GM12878 (cell line): ENCODE results near the gene MYO16. TPM values are rescaled to one million over a fixed set of nuclear protein-coding genes. Genes with fewer than 3 reads are reported as not detected.

Experiments used
- ATAC-seq: fragments of 200-7000 bp; cut with Tn5 transposase; 3 replicates; pipeline ENCODE4 v1.9.1; 2020; ENCODE audit warnings: mild to moderate bottlenecking, moderate library complexity
- BruUV-seq: library from RNA; stranded (reverse); fragments of 400-500 nt; replicated peaks from 2 replicates; lab custom pipeline; 2021; lab: Mats Ljungman, UMichigan
- CTCF ChIA-PET: fragments of 300-600 bp; sonication (Branson Sonifier 250); formaldehyde crosslinking; extraction: SDS; loops from one replicate; lab custom pipeline; 2021; ENCODE audit warnings: inconsistent platforms; lab: Yijun Ruan, JAX
- POLR2A ChIA-PET: fragments of 350-600 bp; formaldehyde crosslinking; extraction: SDS; loops from one replicate; lab custom pipeline; 2021; ENCODE audit warnings: inconsistent platforms; lab: Charles Lee
- RAD21 ChIA-PET: fragments of 300-600 bp; sonication (Branson Sonifier 250); formaldehyde crosslinking; loops from one replicate; lab custom pipeline; 2023; ENCODE audit warnings: antibody characterized with exemption; ENCODE audit not compliant: unreplicated experiment; lab: Charles Lee
- SMC1A ChIA-PET: fragments of 300-600 bp; sonication (Branson Sonifier 250); formaldehyde crosslinking; loops from one replicate; lab custom pipeline; 2023; ENCODE audit not compliant: unreplicated experiment, uncharacterized antibody; lab: Charles Lee
- DNase-seq: peaks from one replicate; pipeline ENCODE4 v3.0.0-alpha.2; 2011; ENCODE audit warnings: low read depth, low spot score
- FAIRE-seq: peaks from 3 replicates; lab custom pipeline; 2011; peaks lifted over from hg19 to GRCh38; lab: Jason Lieb, UNC
- H2AFZ ChIP-seq: 2 replicates; pipeline ENCODE4 v1.6.0; 2011; ENCODE audit warnings: low read depth, low read length, control low read depth; ENCODE audit not compliant: control insufficient read depth
- H3K27ac ChIP-seq: 2 replicates; pipeline ENCODE4 v1.5.1; 2011; ENCODE audit warnings: control low read depth; ENCODE audit not compliant: control insufficient read depth, insufficient read depth
- H3K27me3 ChIP-seq, 2 experiments: replicated peaks in 1 of 2; 2 replicates each; pipeline versions ENCODE4 v1.6.0 to v1.6.1; 2011; ENCODE audit warnings: low read length in 1 of 2; ENCODE audit not compliant: control insufficient read depth in 2 of 2, insufficient read depth in 2 of 2
- H3K36me3 ChIP-seq, 2 experiments: 2 replicates each; pipeline ENCODE4 v1.5.1; 2011; ENCODE audit warnings: low read length in 1 of 2; ENCODE audit not compliant: control insufficient read depth in 2 of 2, insufficient read depth in 2 of 2
- H3K4me1 ChIP-seq: 2 replicates; pipeline ENCODE4 v1.6.1; 2011; ENCODE audit warnings: mild to moderate bottlenecking, low read length, moderate library complexity, mixed read lengths; ENCODE audit not compliant: control insufficient read depth, insufficient read depth
- H3K4me2 ChIP-seq: 2 replicates; pipeline ENCODE4 v1.6.0; 2011; ENCODE audit warnings: control low read depth; ENCODE audit not compliant: control insufficient read depth, insufficient read depth
- H3K4me3 ChIP-seq: fragments of 200-600 bp; sonication (generic); 2 replicates; pipeline ENCODE4 v1.5.1; 2016
- H3K79me2 ChIP-seq: 2 replicates; pipeline ENCODE4 v1.6.0; 2011; ENCODE audit warnings: low read length; ENCODE audit not compliant: control insufficient read depth, insufficient read depth
- H3K9ac ChIP-seq: 2 replicates; pipeline ENCODE4 v1.8.0; 2011; ENCODE audit warnings: low read length, control low read depth, mixed read lengths; ENCODE audit not compliant: control insufficient read depth, insufficient read depth
- H3K9me3 ChIP-seq: replicated peaks from 3 replicates; pipeline ENCODE4 v1.5.1; 2011; ENCODE audit warnings: mild to moderate bottlenecking, low read length; ENCODE audit not compliant: control insufficient read depth, insufficient read depth
- H4K20me1 ChIP-seq: 2 replicates; pipeline ENCODE4 v1.6.0; 2011; ENCODE audit not compliant: control insufficient read depth, insufficient read depth
- ATF3 ChIP-seq: IDR thresholded peaks from 2 replicates; pipeline ENCODE4 v1.6.1; 2011; ENCODE audit warnings: low read depth, mild to moderate bottlenecking, low read length, moderate library complexity, borderline replicate concordance; ENCODE audit errors: extremely low read depth
- CEBPZ ChIP-seq: fragments of 150-350 bp; IDR thresholded peaks from 2 replicates; pipeline ENCODE4 v1.6.1; 2016; ENCODE audit warnings: low read depth, low read length
- E2F4 ChIP-seq: IDR thresholded peaks from 2 replicates; pipeline ENCODE4 v1.6.1; 2012; ENCODE audit warnings: low read depth, low read length, improper control_type of control experiment
- EZH2 ChIP-seq: IDR thresholded peaks from 2 replicates; pipeline ENCODE4 v1.6.1; 2012; ENCODE audit warnings: low read depth, mild to moderate bottlenecking, control low read depth, inconsistent platforms, low read length, borderline replicate concordance; ENCODE audit not compliant: control insufficient read depth
- FOS ChIP-seq: IDR thresholded peaks from 3 replicates; pipeline ENCODE4 v1.6.1; 2011; ENCODE audit warnings: borderline replicate concordance; ENCODE audit not compliant: insufficient read length; ENCODE audit errors: extremely low read depth
- JUND ChIP-seq: IDR thresholded peaks from 2 replicates; pipeline ENCODE4 v1.6.1; 2012; ENCODE audit warnings: low read depth, mild to moderate bottlenecking, low read length, improper control_type of control experiment, moderate library complexity
- MAX ChIP-seq: IDR thresholded peaks from 2 replicates; pipeline ENCODE4 v1.6.1; 2012; ENCODE audit warnings: low read depth, low read length, improper control_type of control experiment
- MEF2A ChIP-seq: IDR thresholded peaks from 2 replicates; pipeline ENCODE4 v1.6.1; 2011; ENCODE audit warnings: low read depth, mild to moderate bottlenecking, low read length, moderate library complexity; ENCODE audit not compliant: insufficient read depth
- MYC ChIP-seq: IDR thresholded peaks from 2 replicates; pipeline ENCODE4 v1.6.1; 2011; ENCODE audit warnings: mild to moderate bottlenecking, low read length, moderate library complexity, inconsistent platforms; ENCODE audit not compliant: insufficient read depth, insufficient replicate concordance, insufficient read length, severe bottlenecking
- NFYA ChIP-seq: IDR thresholded peaks from 2 replicates; pipeline ENCODE4 v1.6.1; 2011; ENCODE audit warnings: low read depth, mild to moderate bottlenecking, low read length, improper control_type of control experiment, borderline replicate concordance
- NKRF ChIP-seq: fragments of 450-650 bp; conservative IDR thresholded peaks from 2 replicates; pipeline ENCODE4 v1.6.1; 2017; ENCODE audit warnings: mild to moderate bottlenecking, moderate library complexity
- NRF1 ChIP-seq: conservative IDR thresholded peaks from 2 replicates; pipeline ENCODE4 v1.6.1; 2011; ENCODE audit warnings: mild to moderate bottlenecking, low read depth, low read length, improper control_type of control experiment
- RUNX3 ChIP-seq: IDR thresholded peaks from 2 replicates; pipeline ENCODE4 v1.6.1; 2012; ENCODE audit warnings: low read length, inconsistent platforms
- ZBED1 ChIP-seq: IDR thresholded peaks from 2 replicates; pipeline ENCODE4 v1.6.1; 2016; ENCODE audit warnings: borderline replicate concordance
- WGBS: methylation state at CpG from one replicate; pipeline ENCODE4 v1.1.6; 2016; ENCODE audit warnings: low lambda C conversion rate; ENCODE audit not compliant: insufficient replicate concordance, insufficient coverage; ENCODE audit errors: missing lambda C conversion rate; 5-methylcytosine and 5-hydroxymethylcytosine counted together
- in situ Hi-C: fragments of 300-500 bp; cut with MboI; formaldehyde crosslinking; loops from 9 replicates; pipeline ENCODE4 v1.14.3; 2018; ENCODE audit warnings: mixed read lengths
- intact Hi-C: fragments of 100-400 bp; cut with micrococcal nuclease; formaldehyde crosslinking; loops from one replicate; pipeline ENCODE4 v1.14.2; 2022; ENCODE audit not compliant: unreplicated experiment
- polyA plus RNA-seq, 11 experiments: library from polyadenylated mRNA; depleted of rRNA in 4 of 11; unstranded in 6 of 11; stranded (reverse) in 5 of 11; fragments of >200 nt; fragmentation: Nextera tagmentation in 4 of 11; fragmentation: Illumina TruSeq in 1 of 11; extraction: Ambion mirVana in 4 of 11; extraction: Trizol in 1 of 11; gene quantifications; 1 replicate in 1 of 11; 2 replicates in 10 of 11; pipeline versions ENCODE4 v1.2.1 to v1.2.3, GENCODE V29; 2011 to 2016; ENCODE audit warnings: inconsistent platforms in 2 of 11, missing spikeins in 2 of 11, low read depth in 1 of 11
- total RNA-seq, 4 experiments: library from RNA; depleted of rRNA in 3 of 4; stranded (reverse); fragments of >200 nt in 3 of 4; fragmentation: Illumina TruSeq in 1 of 4; extraction: Trizol in 1 of 4; gene quantifications; 2 replicates each; pipeline versions ENCODE4 v1.2.1 to v1.2.3, GENCODE V29; 2013 to 2021

The MYO16 gene
- total and polyA plus RNA-seq, 10 of the 15 experiments (the other 5 are each of a cell fraction or from before 2014, with no cell fraction given): under 0.01 to 1.7 (median 0.05) TPM; not detected in 4

GRCh38 chr13:109152311-109152820, 523.0 kb downstream of the MYO16 start (continued):
- TF ChIP-seq ATF3: no peak
- TF ChIP-seq, all 136 proteins: peak for 0

- H2AFZ ChIP-seq: no peak overlapping the region
- H3K9ac ChIP-seq: no peak overlapping the region
- ChIA-PET CTCF (interaction anchor here (0.6 kb wide), 1 partner anchor 52 kb away, joined by 3 read pairs; no protein-coding TSS in a partner anchor), RAD21 (interaction anchor here (0.9 to 2.2 kb wide), 2 partner anchors 9 to 10 kb away, joined by 3 to 9 read pairs; no protein-coding TSS in a partner anchor), POLR2A (interaction anchor here (1.7 kb wide), 1 partner anchor 10 kb away, joined by 4 read pairs; no protein-coding TSS in a partner anchor), SMC1A (no interaction called here)
- intact Hi-C loops (no loop called here), in situ Hi-C loops (loop anchor here (25.0 kb wide), 1 partner anchor 2009 kb away; no protein-coding TSS in a partner anchor)
- no TSS peak for BruUV-seq
- FAIRE-seq (no peak), ATAC-seq (no peak), DNase-seq (no peak)
- no peaks in the 10 kb centered on the region for H3K27me3 ChIP-seq
- no peaks in the 10 kb centered on the region for H3K36me3 ChIP-seq
- H3K4me3 ChIP-seq: no peak overlapping the region
- H4K20me1 ChIP-seq: no peaks in the 10 kb centered on the region
- no peak overlapping the region for H3K27ac ChIP-seq
- 75% methylated on average over 10 of the region's 10 CpGs for WGBS
- no peaks in the 10 kb centered on the region for H3K9me3 ChIP-seq
- H3K79me2 ChIP-seq: no peaks in the 10 kb centered on the region
- H3K4me1 ChIP-seq: no peaks in the 10 kb centered on the region
- H3K4me2 ChIP-seq: no peak overlapping the region
- TF ChIP-seq NRF1: no peak
- no peak for TF ChIP-seq E2F4
- no peak for TF ChIP-seq NKRF
- TF ChIP-seq MAX: no peak
- TF ChIP-seq ZBED1: no peak
- no peak for TF ChIP-seq MEF2A
- TF ChIP-seq CEBPZ: no peak
- no peak for TF ChIP-seq RUNX3
- no peak for TF ChIP-seq JUND
- no peak for TF ChIP-seq FOS
- no peak for TF ChIP-seq EZH2
- no peak for TF ChIP-seq MYC
- TF ChIP-seq NFYA: no peak
Observed at GRCh38 chr13:109152941-109153340, 523.5 kb downstream of the MYO16 start.
